A673 (cell line): ENCODE measurements around the gene CABLES1.

ENCODE experiments used
- CTCF ChIP-seq: fragments of 300-800, 200-600 bp; sonication (generic); conservative IDR thresholded peaks from 2 replicates; pipeline ENCODE4 v1.5.1; 2017; ENCODE audit warnings: low read depth, mild to moderate bottlenecking, antibody characterized with exemption, low read length, moderate library complexity, mixed read lengths
- EZH2 ChIP-seq: fragments of 200-600 bp; sonication (generic); IDR thresholded peaks from 2 replicates; pipeline ENCODE4 v1.6.1; 2017; ENCODE audit warnings: borderline replicate concordance, low read depth, mild to moderate bottlenecking, mixed read lengths, antibody characterized with exemption, low read length; ENCODE audit not compliant: poor library complexity, severe bottlenecking

DNA sequence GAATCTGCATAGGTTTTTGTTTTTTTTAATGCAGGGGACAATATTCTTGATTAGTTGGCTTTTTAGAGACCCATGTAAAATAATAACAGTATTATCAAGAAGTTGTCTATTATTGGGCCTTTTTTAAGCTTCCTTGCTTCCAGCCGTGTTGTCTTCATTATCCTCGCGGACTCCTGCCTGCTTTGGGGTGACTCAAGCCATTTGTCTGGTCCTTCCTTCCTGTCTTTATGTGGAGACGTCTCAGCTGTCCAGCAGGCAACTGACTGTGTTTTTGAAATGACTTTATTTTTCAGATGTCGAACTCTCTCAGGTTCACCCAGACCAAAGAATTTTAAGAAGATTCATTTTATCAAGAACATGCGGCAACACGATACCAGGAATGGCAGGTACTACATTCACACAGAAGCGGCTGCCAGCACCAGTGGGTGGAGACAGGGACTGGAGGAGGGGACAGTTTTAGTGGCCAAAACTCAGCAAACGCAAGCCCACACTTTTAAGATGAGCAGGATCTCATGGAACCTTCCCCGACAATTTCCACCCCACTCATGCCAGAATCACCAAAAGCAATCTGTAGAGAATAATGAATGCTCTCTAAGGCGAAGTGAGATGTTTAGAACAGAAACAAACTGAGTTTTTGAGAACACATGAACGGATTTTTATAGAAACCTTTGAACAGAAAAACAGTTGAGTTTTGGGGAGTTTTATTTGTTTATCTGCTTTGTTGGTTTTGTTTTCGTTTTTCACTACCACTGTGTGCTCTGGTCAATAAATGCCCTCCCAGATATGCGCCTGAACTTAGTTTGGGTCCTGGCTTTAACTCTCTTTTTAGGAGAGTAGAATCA is 59.1 kb downstream of the CABLES1 start:
- TF ChIP-seq EZH2 = no peak
- no peak for TF ChIP-seq CTCF
